PC-9 (cell line): ENCODE measurements around the gene SCN7A.

Source experiments
- CTCF ChIP-seq: fragments of 200-600 bp; sonication (generic); conservative IDR thresholded peaks from 2 replicates; pipeline ENCODE4 v1.6.1; 2017; ENCODE audit warnings: mixed run types, antibody characterized with exemption, mild to moderate bottlenecking, moderate library complexity
- EZH2 ChIP-seq: fragments of 200-600 bp; sonication (generic); IDR thresholded peaks from 2 replicates; pipeline ENCODE4 v1.8.0; 2017; ENCODE audit warnings: antibody characterized with exemption, low read depth

DNA sequence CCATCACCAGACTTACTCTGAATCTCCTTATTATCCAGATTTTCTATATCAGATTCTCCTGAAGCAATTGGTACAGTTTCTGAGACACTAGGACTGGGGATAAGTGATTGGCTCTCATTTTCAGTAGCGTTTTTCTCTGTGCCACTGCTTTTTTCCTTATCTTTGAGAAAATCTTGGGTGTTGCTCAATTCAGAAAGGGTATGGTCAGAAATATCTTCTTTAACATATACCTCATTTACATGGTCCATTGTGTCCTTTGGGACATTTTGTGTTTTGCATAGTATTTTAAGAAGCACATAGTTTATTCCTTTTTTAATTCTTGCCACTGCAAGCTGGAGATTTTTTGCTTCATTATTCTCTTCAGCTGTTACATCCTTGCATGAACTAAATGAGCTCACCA lies 61.7 kb downstream of the SCN7A start:
- TF ChIP-seq CTCF = no peak
- TF ChIP-seq EZH2 = no peak
